GM21619 (cell line): ENCODE data around the gene ZNF362.
"Not testable (repeated sequence)": the region's sequence is repeated elsewhere in the genome, so short reads cannot be mapped to it uniquely, and the experiment has no call there.

ENCODE experiments used
- ATAC-seq: cut with Tn5 transposase; IDR thresholded peaks from one replicate; pipeline ENCODE4 v1.9.1; 2021; ENCODE audit not compliant: unreplicated experiment

ZNF362 gene, protein sequence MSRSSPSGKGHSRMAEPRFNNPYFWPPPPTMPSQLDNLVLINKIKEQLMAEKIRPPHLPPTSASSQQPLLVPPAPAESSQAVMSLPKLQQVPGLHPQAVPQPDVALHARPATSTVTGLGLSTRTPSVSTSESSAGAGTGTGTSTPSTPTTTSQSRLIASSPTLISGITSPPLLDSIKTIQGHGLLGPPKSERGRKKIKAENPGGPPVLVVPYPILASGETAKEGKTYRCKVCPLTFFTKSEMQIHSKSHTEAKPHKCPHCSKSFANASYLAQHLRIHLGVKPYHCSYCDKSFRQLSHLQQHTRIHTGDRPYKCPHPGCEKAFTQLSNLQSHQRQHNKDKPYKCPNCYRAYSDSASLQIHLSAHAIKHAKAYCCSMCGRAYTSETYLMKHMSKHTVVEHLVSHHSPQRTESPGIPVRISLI

DNA sequence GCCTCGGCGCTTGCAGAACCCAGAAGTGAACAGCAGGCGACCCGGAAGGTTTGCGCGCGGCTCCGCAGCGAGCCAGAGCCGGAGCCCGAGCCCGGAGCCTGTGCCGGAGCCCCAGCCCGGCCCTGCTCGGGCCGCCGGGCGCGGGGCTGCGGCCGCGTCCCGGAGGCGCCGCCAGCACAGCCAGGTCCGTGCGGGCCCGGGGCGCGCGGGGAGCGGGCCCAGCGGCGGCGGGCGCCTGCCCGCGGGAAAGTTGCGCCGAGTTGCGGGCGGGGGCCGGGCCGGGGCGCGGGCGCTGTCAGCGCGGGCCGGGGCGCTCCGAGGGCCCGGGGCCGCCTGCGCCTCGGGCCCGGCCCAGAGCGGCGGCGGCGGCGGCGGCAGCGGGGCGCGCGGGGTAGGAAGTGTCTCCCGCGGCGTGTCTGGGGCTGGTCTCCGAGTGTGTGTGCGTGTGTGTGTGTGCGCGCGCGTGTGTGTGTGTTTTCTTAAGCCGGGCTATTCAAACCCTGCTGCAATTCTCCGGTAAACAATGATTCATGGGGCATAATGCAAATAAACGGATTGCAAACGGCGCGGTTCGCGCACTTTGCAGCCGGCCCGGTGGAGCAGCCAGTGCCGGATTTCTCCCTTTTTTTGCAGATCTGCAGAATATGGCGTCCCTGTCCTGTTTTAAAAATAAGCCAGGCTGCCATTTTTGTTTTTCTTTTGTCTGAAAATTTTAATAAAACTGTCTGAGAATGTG lies at the start of gene ZNF362:
TSS of gene ZNF362 (plus strand) at position 22 of the 736 bp plus-strand sequence. CDS start 14,083 bp downstream, outside the sequence.
- ATAC-seq = peak; percentile 53

DNA sequence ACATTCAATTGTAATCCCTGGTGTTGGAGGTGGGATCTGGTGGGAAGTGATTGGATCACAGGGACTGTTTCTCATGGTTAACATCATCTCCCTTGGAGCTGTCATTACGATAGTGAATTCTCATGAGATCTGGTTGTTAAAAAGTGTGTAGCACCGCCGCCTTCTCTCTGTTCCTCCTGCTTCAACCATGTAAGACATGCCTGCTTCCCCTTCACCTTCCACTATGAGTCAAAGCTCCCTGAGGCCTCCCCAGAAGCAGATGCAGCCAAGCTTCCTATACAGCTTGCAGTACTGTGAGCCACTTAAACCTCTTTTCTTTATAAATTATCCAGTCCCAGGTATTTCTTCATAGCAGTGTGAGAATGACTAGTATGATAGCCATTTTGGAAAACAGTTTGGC lies 44.3 kb upstream of the ZNF362 start:
- ATAC-seq = no peak

DNA sequence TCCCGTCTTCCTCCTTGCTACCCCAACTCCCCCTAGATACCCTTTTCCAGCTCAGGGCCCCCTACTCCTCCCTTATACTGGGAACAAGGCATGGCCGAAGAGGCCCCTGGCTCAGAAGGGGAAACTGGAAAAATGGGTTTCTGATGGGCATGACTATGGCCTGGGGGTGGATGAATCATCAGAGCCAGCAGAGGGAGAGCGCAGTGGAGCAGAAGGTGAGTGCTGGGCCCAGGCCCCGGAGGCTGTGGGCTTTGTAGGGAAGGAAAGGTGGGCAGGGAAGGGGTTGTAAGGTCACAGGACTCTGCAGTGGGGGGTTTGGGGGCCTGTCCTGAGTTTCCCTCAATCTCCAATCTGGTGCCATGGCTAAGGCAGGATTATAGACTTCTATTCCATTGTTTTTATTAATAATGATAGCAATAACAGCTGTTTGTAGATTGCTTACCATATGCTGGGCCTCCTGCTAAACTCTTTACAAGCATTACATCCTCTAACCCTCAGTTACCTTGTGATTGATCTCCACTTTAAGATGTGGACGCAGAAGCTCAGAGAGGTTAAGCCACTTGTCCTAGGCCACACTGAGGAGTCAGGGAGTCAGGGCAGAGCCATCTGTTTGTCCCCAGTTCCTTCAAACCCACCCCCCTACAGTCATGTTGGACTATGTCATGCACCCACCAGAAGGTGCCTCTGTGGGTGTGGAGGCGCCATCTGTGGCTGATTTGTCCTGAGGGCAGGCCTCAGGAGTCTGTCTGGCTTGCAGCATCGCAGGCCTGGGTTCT lies 36.2 kb upstream of the ZNF362 start:
- no peak for ATAC-seq

DNA sequence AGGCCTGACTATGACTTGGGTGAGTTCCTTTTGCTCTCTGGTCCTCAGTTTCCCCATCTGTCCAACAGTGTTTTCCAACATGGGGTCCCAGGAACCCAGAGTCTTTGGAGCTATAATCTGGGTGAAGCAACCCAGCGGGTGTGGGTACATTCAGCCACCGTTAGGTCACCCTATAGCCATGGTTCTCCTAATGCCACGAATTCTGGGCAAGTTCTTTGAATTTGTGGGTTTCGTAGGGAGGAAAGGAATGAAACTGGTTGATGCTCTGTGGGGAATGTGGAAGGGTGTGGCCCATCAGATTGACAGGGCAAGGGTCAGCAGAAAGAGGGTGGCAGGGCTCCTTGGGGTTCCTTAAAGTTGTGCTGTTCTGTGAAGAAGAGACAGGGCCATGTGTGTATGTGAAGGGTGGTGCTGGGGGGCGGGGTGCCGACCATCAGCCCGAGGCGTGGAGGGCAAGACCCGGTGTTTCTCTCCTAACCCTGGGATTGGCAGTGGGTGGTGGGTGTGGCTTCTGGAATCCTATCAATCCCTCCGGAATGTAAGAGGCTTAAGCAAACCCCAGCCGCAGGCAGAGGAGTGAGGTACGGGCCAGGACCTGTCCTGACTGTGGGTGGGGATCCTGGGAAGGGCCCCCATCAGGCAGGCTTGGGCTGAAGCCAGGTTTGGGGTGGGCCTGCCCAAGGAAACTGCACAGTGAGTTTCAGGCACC lies 35.5 kb upstream of the ZNF362 start:
- ATAC-seq = no peak

DNA sequence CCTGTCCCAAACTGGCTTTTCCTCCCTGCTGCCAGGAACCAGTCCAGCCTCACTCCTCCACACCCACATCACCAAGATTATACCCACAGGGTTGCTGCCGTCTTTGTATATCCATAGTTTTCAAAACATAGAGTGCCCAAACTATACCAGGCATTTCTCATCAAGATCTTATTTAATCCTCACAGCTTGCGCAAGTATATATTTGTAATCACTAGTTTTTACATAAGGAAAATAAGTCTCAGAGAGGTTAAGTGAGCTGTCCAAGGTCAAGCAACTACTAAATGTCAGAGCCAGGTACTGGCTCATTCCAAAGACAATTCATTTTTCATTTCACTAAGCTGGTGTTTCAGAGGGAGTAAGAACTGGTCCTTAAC lies 34.9 kb upstream of the ZNF362 start:
- ATAC-seq = no peak

DNA sequence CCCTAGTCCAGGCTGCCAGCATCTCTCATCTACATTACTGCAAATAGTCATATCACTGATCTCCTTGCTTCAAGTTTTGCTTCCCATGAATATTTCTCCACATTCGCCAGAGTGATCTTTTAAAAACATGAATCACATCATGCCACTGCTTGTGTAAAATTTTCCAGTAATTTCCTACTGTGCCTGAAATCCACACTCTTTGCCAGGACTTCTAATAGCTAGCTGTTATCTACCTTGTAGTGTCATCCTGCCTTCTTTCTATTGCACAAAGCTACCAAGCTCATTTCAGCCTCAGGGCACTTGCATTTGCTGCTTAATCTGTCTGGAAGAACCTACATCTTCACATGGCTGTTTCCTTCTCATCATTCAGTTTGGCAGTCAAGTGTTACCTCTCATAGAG lies 33.9 kb upstream of the ZNF362 start:
- no peak for ATAC-seq

DNA sequence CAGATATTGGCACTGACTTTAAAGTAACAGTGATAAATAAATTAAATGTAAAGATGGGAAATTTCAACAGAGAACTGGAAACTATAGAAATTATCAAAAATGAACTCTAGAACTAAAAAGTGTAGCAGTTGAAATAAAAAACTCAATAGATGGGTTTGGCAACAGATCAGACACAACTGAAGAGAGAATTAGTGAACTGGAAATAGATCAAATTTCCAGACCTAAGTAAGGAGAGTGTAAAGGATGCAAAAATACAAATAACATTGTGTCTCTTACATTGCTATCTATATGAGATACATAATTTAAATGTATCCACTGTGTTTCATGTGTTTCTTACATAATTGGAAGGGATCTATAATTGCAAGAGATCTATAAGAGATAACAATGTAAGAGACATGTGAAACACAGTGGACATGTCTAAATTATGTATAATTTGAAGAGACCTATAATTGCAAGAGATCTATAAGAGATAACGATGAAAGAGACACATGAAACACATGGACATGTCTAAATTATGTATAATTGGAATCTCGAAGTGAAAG lies 32.1 kb upstream of the ZNF362 start:
- ATAC-seq = no peak

DNA sequence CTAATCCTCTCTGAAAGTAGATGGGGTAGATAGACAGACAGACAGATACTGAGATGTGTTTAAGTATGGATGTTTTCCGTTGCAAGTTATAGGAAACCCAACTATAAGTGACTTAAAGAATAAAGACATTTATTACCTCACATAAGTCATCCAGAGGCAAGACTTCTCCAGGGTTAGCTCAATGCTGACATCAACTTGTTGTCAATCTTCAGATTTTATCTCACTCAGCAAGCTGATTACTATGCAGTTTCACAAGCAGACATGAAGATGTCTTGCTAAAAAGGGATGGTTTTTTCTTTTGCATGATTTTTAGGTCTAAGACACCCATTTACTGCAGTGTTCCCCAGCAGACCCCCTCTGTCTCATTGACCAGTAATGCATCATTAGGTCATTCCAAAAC lies 30.7 kb upstream of the ZNF362 start:
- no peak for ATAC-seq

DNA sequence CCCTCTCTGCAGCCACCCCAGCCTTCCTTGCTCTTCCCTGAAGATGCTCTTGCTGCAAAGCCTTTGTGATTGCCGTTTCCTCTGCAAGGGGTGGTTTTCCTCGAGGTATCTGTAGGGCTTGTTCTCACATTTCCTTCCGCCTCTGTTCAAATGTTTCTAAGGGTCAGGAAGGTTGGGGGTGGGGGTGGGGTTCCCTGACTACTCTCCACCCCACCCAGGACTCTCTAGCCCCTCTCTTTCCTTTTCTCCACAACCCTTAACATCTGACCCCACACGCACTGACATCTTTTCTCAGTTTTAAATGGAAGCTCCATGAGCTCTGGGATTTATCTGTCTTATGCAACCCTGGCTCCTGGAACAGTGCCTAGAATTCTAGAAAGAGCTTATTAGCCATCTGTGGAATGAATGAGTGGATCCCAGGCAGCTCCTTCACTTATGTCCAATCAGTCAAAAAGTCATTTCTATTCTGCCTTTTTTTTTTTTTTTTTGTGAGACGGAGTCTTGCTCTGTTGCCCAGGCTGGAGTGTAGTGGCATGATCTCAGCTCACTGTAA lies 27.3 kb upstream of the ZNF362 start:
- no peak for ATAC-seq

DNA sequence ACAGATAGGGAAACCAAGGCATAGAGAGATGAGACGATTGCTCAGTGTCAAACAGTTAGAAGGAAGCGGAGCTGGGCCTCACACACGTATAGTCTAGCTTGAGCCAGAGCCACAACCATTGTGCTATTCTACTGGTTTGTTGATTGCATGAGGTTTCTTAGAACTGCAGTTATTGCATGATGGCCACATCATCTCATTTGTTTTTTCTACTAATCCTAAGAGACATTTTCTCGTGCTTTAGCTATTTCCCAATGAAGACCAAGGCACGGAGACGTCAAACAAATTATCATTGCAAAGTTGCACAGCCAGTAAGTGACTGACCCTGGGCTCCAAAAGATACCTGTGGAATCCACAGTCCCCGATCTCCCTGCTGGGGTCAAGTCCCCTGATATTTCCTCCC lies 25.1 kb upstream of the ZNF362 start:
- no peak for ATAC-seq

DNA sequence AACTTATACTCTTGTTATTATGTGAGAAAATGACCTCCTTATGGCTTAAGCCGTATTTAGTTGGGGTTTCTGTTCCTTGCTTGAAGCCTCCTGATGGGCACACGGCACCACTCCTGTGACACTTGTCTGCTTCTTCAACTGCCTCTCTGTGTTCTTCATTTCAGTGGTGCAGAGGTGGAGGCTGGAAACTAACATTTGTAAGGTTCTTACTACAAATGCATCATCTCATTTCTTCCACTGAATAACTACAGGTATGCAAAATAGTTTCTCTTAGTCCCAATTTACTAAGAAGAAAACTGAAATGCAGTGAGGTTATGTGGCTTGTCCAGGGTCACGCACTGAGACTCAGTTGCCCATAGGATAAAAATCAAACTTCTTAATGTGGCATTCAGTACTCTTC lies 23.6 kb upstream of the ZNF362 start:
- no peak for ATAC-seq

DNA sequence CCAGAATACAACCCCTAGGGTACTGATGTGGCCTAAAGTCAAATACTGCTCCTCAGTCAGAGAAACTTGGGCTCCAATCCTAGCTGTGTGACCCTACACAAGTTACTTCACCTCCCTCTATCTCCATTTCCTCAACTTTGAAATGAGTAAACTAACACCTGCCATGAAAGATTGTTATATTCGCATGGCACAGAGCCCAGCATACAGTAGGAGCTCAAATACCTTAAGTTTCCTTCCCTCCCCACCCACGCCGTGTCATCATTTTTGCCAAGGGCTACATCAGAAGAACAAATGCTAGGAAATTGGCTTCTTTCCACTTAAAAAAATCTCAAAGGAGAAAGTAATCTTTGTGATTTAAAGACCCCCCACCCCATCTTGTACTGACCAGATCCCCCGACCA lies 22.2 kb upstream of the ZNF362 start:
- ATAC-seq = no peak

DNA sequence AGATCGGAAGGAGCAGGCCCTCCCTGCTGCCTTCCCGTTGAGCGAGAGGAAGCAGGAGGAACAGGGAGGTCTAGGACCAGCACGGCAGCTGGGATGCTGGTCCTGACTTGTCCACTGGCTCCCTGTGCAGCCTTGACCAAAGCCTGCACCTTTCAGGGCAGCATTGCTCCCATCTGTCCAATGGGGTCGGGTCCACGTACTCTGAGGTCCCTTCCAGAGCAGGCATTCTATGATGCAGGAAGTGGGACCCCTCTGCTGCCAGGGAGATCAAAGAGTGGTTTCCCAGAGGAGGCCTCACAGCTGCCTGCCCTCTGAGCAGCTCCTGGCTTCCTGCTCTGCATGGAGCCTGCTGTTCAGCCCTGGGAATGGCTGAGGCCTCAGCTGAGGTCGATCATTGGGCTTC lies 21.7 kb upstream of the ZNF362 start:
- no peak for ATAC-seq

DNA sequence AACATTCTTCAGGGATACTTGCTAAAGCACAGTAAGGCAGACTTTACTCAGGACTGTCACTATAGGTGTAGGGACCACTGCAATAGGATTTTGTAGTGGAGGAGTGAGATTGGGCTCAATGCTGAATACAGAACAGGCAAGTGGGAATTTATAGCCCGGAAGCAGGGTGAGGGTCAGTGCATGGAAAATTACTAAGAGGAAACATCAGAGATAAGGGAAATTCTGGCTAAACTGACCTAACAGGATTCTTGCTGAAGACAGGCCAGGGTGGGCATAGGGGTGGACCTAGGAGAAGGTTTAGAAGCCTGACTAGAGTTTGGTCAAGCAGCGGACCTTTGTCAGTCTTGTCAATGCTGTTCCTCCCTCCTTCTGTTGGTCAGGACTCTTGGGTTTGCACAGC lies 20.8 kb upstream of the ZNF362 start:
- no peak for ATAC-seq

DNA sequence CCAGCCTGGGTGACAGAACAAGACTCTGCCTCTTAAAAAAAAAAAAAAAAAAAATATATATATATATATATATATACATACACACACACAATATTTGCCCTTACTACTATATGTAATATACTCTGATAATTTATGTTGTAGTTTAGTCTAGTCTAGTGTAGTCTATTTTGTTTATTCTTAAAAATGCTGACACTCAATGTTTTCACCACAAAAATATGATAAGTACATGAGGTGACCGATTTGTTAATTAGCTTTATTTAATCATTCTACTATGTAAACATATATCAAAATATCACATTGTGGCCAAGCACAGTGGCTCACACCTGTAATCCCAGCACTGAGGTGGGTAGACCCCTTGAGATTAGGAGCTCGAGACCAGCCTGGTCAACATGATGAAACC lies 19.8 kb upstream of the ZNF362 start:
- ATAC-seq = no peak

DNA sequence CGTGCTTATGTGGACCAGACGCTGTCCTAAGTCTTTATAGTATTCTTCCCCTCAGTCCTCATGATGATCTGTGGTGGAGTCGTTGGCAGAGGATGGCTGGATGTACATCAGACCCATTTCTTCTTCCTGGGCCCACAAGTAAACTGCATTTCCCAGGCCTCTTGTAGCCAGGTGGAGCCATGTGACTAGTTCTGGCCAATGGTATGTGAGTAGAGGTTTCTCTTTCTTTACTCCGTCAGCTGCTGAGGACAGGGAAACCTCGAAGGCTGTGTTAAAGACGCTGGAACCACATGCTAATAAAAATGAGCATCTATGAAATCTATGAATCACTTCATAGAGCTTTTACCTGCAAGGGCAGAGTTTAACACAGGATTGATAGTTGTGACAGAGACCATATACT lies 18.7 kb upstream of the ZNF362 start:
- no peak for ATAC-seq

DNA sequence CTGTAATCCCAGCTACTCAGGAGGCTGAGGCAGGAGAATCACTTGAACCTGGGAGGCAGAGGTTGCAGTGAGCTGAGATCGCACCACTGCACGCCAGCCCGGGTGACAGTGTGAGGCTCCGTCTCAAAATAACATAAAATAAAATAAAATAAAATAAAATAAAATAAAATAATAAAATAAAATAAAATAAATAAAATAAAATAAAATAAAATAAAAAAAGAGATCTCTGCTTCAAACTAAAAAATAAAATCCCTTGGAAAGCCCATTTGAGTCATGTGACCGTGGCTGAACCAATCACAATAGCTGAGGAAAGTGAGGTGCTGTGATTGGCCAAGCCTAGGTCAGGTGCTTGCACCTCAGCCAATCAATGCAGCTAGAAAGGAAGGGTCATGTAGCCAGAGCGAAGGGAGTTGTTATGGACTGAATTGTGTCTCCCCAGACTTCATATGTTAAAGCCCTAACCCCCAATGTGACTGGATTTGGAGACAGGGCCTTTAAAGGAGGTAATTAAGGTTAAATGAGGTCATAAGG lies 18.0 kb upstream of the ZNF362 start:
- ATAC-seq = not testable (repeated sequence)

DNA sequence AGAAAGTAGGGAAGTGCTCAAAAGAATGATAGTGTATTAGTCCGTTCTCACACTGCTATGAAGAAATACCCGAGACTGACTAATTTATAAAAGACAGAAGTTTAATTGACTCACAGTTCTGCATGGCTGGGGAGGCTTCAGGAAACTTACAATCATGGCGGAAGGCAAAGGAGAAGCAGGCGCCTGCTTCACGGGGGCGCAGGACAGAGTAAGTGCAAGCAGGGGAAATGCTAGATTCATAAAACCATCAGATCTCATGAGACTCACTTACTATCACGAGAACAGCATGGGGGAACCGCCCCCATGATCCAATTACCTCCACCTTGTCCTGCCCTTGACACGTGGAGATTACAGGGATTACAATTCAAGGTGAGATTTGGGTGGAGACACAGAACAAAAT lies 16.9 kb upstream of the ZNF362 start:
- not testable (repeated sequence) for ATAC-seq

DNA sequence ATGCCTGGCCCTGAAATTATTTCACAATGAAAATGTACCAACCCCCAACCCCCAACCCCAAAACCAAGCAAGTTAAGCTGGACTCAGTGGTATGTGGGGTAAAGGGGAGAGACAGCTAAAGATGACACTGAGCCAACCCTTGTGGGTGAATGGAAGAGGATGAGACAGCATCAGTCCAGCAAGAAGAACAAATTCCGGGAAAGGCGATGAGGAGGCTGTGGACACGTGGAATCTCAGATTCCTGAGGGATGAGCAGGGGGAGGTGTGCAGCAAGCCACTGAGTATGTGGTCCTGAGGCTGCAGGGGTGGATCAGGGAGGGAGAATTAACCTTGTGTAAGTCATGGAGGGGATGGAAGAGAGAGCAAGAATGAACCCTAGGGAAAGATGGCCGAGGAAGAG lies 14.4 kb upstream of the ZNF362 start:
- no peak for ATAC-seq

DNA sequence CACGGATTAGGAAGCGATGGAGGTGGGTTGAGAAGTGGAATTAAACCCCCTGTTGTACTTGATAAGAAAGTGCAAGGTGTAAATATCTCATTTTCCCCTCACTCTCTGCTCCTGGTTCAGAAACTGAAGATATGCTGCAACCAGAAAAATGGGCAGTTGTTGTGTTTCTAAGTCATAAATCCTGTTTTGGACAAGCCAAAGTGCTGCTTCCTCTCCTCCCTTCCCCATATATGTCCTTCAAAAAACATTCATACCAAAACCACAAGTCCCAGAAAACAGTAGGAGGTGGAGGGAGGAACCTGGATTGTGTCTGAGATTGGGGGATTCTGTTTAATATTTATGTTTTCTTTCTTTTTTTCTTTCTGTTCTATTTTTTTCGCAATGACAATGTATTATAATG lies 13.6 kb upstream of the ZNF362 start:
- no peak for ATAC-seq
